Brain pericyte (primary cell): ENCODE measurements around the gene SLC25A4.

Experiments used
- DNase-seq: peaks from one replicate; pipeline ENCODE4 v3.0.0-alpha.2; 2012; ENCODE audit warnings: low read depth, low spot score

Gene SLC25A4

GRCh38 chr4:185119927-185120630 lies 23.0 kb upstream of the SLC25A4 start:
- DNase-seq: no peak

- DNase-seq: no peak
Measured at GRCh38 chr4:185120631-185120946, 22.5 kb upstream of the SLC25A4 start.

- no peak for DNase-seq
Measured at GRCh38 chr4:185122681-185123345, 20.3 kb upstream of the SLC25A4 start.

- no peak for DNase-seq
Measured at GRCh38 chr4:185124006-185124405, 19.1 kb upstream of the SLC25A4 start.

DNA sequence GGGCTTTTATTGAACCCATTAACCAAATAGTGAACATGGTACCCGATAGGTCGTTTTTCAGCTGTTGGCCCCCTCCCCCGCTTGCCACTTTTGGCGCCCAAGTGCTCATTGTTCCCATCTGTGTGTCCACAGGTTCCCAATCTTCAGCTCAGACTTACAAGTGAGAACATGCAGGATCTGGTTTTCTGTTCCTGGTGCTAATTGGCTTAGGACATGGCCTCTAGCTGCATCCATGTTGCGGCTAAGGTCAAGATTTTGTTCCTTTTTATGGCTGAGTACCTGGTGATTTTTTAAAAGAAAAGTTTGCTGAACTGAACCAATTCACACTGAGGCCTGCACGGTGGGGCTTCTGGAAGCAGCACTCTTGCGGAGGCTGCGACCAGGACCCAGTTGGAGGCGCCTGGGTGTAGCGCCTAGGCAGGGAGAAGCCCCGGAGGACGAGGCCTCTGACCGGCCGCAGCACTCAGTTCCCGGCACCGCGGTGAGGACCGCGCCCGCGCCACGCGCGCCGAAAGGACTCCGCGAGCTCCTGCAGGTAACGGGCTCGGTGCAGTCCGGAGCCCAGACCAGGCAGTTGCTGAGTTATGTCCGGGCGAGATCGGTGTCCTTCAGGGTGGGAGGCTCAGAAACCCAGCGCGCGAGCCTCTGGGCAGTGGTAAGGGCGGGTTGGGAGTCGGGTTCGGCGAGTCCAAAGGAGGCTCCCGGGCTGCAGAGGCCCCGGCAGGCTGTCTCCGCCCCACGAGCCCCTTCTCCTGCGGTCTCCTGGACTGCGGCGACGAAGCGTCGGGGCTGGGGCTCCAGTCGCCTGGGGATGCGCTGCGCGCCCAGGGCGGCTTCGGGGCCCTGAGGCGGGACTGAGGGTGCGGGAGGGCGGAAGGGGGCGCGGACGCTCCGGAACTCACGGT lies 15.8 kb upstream of the SLC25A4 start:
- DNase-seq: no peak

DNA sequence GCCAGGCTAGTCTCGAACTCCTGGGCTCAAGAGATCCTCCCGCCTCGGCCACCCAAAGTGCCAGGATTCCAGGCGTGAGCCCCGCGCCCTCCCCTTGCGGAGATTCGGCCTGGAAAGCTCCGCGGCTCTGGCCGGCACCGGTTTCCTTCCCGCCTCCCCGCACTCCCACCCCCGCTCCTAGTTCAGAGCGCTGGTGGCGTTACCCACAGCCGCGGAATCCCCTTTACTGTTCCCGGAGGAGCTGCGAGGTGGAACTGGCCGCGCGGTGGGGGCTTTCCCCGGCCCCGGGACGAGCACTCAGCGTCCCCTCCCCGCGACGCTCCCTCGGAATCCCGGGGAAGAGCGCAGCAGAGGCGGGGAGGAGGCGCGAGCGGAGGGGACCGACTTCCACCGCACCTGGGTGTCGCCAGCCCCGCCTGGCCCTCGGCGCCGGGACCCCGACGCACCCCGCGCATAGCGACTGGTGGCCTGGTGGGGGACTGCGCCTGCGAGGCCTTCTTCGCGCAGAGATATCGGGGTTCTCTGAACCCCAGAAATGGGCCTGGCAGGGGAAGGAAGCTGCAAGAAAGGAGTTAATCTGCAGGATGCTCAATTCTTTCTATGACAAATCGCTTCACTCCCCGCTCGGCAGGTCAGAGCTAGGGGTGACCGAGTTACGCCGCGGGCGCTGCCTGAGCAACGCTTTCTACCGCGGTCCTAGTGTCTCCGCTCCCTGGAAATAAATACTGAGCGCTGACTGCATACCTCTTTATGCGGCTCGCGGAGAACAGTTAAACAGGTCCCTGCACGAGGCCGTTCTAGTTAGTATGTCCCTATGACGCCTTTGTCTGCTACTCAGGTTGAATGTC lies 14.6 kb upstream of the SLC25A4 start:
- no peak for DNase-seq

DNA sequence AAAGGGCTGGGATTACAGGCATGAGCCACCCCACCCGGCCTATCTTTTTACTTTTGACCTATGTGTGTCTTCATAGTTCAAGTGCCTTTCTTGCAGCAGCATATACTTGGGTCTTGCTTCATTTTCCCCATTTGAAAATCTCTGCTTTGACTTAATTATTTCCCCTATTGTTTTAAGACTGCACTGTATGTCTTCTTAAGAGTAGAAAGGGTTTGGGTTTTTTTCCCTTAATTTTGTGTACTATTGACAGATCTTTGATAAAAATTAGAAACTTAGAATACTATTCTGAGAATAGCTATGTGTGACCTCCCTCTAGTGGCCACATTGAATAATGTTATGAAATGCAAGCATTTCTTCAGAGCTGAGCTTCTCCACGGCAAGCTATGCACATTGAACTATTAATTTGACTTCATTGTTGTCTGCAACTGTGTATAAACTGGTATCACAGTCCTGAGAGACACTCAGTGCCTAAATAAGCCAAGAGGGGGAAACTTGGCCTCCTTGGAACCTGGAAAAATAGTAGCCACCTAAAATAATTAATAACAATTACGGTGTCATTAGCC lies 8.7 kb upstream of the SLC25A4 start:
- no peak for DNase-seq

DNA sequence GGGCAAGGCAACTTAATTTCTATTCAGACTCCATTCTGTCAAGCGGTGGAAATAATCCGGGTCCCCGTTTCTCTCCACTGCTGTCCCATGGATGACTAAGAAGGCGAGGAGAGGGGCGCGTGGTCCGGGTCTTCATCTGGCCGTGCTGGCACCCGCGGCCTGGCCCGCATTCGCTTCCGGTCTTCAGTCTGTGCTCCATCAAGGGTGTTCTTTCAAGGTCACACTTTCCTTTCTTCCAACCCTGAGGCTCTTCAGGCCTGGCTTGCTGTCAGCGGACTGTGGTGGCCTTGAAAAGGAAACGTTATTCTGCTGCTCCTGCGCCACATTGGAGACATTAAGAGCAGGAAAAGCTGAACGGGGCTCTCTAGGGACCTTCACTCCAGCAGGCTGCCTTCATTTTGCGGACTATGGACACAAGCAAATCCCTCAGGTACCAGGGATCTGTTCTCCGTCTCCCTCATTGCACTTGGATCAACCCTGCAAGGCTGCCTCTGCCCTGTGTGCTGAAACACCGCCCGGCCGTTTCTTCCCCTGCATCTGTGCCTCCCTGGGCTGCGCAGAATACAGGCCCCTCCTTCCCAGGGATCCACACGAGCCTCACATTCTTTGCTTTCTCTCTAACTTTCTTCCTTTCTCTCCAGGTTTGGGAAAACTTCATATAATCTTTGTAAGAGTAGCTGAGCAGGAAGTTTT lies 5.7 kb upstream of the SLC25A4 start:
- DNase-seq: no peak

GRCh38 chr4:185138161-185138560 lies 4.9 kb upstream of the SLC25A4 start:
- DNase-seq: no peak

DNA sequence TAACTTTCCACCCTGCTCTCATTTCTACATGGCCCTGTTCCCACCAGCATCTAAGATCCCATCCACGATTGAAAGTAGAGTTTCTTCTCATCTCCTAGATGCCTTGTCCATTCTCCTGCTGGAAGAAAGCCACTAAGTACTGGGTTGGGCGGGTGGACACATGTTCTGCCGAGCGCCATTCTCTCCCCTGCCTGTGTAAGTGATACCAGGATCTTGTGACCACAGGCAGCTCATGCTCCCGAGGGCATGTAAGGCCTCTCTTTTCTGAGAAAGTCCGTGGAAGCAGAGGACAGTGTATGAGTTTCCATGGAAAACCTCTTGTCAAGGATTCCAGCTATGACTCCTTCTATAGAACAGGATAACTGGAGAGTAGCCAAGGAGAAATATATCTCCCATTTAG lies 3.3 kb upstream of the SLC25A4 start:
- no peak for DNase-seq

DNA sequence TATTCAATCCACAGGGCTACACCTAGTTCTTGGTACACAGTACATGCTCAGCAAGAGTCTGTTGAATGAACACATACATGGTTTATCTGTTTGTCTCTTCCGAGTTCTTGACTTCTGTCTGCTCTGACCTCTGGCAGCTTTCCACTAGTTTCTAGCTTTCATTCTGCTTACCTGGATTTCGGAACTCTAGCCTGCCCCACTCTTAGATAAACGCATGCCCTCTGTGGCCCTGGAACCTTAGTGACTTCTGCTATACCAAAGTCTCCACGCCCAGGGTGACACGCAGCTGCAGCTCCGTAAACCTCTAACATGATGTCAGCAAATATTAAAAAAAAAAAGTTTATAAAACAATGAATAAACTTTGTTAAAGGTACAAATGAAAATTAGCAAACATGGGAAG lies 1.3 kb upstream of the SLC25A4 start:
- no peak for DNase-seq

- DNase-seq: no peak
Measured at GRCh38 chr4:185142564-185142911, 528 bp upstream of the SLC25A4 start.

GRCh38 chr4:185143601-185143969 lies 519 bp downstream of the SLC25A4 start:
- DNase-seq: no peak

DNA sequence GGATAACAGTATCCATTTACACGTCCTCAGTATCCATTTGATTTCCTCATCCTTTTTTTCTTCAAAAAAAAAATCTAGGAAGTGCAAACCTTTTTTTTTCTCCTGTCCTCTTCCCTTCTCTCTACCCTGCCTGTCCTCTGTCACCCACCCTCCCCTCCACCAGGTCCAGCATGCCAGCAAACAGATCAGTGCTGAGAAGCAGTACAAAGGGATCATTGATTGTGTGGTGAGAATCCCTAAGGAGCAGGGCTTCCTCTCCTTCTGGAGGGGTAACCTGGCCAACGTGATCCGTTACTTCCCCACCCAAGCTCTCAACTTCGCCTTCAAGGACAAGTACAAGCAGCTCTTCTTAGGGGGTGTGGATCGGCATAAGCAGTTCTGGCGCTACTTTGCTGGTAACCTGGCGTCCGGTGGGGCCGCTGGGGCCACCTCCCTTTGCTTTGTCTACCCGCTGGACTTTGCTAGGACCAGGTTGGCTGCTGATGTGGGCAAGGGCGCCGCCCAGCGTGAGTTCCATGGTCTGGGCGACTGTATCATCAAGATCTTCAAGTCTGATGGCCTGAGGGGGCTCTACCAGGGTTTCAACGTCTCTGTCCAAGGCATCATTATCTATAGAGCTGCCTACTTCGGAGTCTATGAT lies 1.7 kb downstream of the SLC25A4 start:
- no peak for DNase-seq

DNA sequence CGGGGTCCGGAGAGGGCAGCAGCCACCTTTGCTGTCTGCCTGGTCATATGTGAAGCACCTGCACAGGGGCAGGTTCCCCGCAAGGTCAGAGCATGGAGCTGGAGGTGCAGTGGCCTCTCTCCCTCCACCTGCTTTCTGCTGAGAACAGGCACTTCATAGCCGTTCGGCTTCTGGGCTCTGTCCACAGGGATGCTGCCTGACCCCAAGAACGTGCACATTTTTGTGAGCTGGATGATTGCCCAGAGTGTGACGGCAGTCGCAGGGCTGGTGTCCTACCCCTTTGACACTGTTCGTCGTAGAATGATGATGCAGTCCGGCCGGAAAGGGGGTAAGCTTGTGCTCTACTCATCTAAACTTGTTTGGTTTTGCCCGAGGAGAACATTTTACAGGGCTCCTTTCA lies 2.5 kb downstream of the SLC25A4 start:
- no peak for DNase-seq

DNA sequence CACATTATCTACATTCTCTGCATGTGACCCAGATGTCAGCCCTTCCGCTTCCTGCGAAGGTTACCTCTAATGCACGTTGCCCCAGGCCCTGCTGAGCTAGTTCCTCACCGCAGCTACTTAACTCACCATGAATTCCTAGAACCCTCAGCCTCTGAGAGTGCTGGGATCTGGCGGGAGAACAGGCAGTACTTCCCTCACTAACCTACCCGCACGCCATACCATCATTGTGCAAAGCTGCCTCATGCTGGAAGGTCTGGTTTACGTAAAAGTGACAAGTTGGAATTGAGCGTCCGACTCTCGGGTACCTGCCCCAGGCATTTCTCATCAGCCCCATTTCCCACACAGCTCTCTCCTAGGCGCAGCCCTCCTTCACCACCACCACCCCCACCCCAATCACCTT lies 6.3 kb downstream of the SLC25A4 start:
- DNase-seq: no peak

DNA sequence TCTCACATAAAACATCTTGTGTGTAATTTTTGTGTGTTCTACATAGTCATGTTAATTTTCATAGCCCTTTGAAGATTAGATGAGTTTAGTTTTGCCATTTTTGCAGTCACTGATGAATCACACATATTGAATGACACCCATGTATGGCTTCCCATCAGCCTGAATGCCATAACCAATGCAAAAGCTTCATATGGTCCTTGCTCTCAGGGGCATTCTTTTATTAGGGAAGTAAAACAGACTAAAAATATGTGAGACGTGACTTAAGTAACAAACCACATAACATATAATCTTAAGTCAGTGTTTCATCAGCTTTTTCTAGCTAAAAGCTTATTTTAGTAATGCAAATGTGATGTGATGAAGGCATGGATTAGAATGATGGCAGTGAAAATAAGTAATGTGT lies 8.2 kb downstream of the SLC25A4 start:
- no peak for DNase-seq

DNA sequence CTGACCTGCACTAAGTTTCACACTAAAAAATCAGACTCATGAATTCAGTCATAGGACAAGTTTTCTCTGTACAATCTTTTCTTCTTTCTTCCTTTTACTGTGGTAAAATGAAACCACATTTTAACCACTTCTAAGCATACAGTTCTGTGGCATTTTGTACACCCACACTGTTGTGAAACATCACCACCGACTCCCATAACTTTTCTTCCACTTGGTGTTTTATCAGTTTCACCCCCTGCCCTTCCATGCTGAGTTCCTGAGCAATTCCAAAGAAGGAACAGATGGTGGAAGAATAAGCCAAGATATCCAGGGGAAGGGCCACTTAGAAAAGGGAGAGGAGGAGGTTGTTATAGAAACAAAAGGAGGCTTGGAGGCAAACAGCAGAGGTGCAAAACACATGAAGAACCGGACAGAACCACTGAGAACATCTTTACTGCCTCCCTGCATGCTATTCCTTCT lies 22.6 kb downstream of the SLC25A4 start:
- no peak for DNase-seq

DNA sequence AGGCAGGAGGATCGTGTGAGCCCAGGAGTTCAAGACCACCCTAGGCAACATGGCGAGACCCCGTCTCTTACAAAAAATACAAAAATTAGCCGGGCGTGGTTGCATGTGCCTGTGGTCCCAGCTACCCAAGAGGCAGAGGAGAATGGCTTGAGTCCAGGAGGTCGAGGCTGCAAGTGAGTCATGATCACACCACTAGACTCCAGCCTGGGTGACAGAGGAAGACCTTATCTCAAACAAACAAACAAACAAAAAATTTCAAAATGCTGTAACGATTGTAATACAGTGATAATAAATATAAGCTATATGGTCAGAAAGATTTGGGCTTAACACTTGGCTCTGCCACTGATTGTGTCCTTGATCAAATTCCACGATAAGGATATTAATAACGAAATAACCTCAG lies 24.2 kb downstream of the SLC25A4 start:
- DNase-seq: no peak

DNA sequence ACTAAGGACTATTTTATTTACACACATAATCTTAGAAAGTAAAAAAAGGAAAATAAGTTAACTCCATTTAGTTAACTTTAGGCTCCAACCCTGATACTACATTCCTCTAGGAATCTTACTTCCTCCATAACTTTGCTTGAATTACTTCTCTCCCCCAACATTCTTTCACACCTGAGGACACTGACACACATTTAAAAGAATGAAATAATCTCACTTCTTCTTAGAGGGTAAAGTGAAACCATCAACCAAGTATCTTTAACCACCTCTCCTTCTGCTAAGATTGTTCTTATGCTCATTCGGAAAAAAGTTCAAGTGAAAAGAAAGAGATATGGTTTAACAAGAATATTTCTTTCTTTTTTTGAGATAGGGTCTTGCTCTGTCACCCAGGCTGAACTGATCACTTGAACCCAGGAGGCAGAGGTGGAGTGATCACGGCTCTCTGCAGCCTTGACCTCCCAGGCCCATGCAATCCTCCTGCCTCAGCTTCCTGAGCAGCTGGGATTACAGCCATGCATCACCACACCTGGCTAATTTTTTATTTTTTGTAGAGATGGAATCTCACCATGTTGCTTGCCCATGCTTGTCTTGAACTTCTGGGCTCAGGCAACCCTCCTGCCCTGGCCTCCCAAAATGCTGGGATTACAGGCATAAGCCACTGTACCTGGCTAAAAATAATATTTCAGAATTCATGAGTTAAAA lies 28.5 kb downstream of the SLC25A4 start:
- DNase-seq: no peak
